ENCODE results near the gene PLXNB1.

PLXNB1 gene

GRCh38 chr3:48416546-48416945 is 13.3 kb downstream of the PLXNB1 start:
- no peak for DNase-seq

- no peak for DNase-seq
Observed at GRCh38 chr3:48416091-48416505, 13.8 kb downstream of the PLXNB1 start.

GRCh38 chr3:48415251-48415953 is 14.5 kb downstream of the PLXNB1 start:
- no peak for DNase-seq

GRCh38 chr3:48414376-48415250 is 15.3 kb downstream of the PLXNB1 start:
- no peak for DNase-seq

GRCh38 chr3:48413611-48414010 is 16.3 kb downstream of the PLXNB1 start:
- DNase-seq = no peak

GRCh38 chr3:48413086-48413485 is 16.8 kb downstream of the PLXNB1 start:
- DNase-seq = no peak

GRCh38 chr3:48412375-48413001 is 17.4 kb downstream of the PLXNB1 start:
- DNase-seq = no peak

- DNase-seq = no peak
Observed at GRCh38 chr3:48411606-48412374, 18.1 kb downstream of the PLXNB1 start.

- no peak for DNase-seq
Observed at GRCh38 chr3:48411041-48411588, 18.8 kb downstream of the PLXNB1 start.

GRCh38 chr3:48410205-48411040 is 19.5 kb downstream of the PLXNB1 start:
- no peak for DNase-seq

- peak; percentile 1 for DNase-seq
Observed at GRCh38 chr3:48409291-48410201, 20.3 kb downstream of the PLXNB1 start.

- peak; percentile 3 for DNase-seq
Observed at GRCh38 chr3:48408823-48409281, 21.0 kb downstream of the PLXNB1 start.

GRCh38 chr3:48407542-48408099 is 22.3 kb downstream of the PLXNB1 start:
- DNase-seq = no peak

- DNase-seq = peak; percentile 0
Observed at GRCh38 chr3:48406443-48407431, 23.1 kb downstream of the PLXNB1 start.

GRCh38 chr3:48405971-48406370 is 23.9 kb downstream of the PLXNB1 start:
- DNase-seq = no peak

- DNase-seq = no peak
Observed at GRCh38 chr3:48405343-48405881, 24.5 kb downstream of the PLXNB1 start.

- DNase-seq = no peak
Observed at GRCh38 chr3:48404440-48405342, 25.2 kb downstream of the PLXNB1 start.
